ENCODE results near the gene SUMF1. TPM values are rescaled to one million over a fixed set of nuclear protein-coding genes. Genes with fewer than 3 reads are reported as not detected.

The SUMF1 gene
- total RNA-seq, 4 donors from 2014 or later: 28.7 to 49.0 (median 41.6) TPM

GRCh38 chr3:4505688-4506558 is 38.9 kb upstream of the SUMF1 start:
- WGBS: 75% methylated on average over 6 of the region's 6 CpGs
- no peak for DNase-seq (ENCODE audit: extremely low spot score)
- peaks cover 41 to 89% (median 71%) of the 10 kb centered on the region in 4 donors for H3K4me1 ChIP-seq
- no peak overlapping the region for H3K4me3 ChIP-seq
- H3K27ac ChIP-seq (replicated peaks in 1 of 4): peak overlapping the region; percentile 83 to 88 (median 88)
- intact Hi-C loops (cut with DNase I): loop anchor here (10.0 kb wide), 1 partner anchor 479 kb away; no protein-coding TSS in a partner anchor
- TF ChIP-seq CTCF (IDR thresholded peaks at IDR 0.05): no peak
- no peak for TF ChIP-seq POLR2A (IDR thresholded peaks at IDR 0.05; ENCODE audit: low read depth)
- TF ChIP-seq EP300 (IDR thresholded peaks at IDR 0.05): no peak
- no peak for TF ChIP-seq POLR2AphosphoS5 (IDR thresholded peaks at IDR 0.05)
- no peaks in the 10 kb centered on the region for H3K27me3 ChIP-seq
- H3K36me3 ChIP-seq: peaks cover 0 to 8% (median 7%) of the 10 kb centered on the region in 4 donors
- H3K9me3 ChIP-seq: no peaks in the 10 kb centered on the region

- no peak for DNase-seq (ENCODE audit: extremely low spot score)
- H3K4me1 ChIP-seq: peaks cover 41 to 80% (median 62%) of the 10 kb centered on the region in 4 donors
- WGBS: 15% methylated on average over 13 of the region's 14 CpGs
- peak overlapping the region; percentile 83 to 88 (median 88) for H3K27ac ChIP-seq (replicated peaks in 1 of 4)
- no peaks in the 10 kb centered on the region for H3K9me3 ChIP-seq
- H3K4me3 ChIP-seq: peak overlapping the region; percentile 33 to 41 (median 40)
- intact Hi-C loops (cut with DNase I): loop anchor here (10.0 kb wide), 1 partner anchor 480 kb away; no protein-coding TSS in a partner anchor
- TF ChIP-seq CTCF (IDR thresholded peaks at IDR 0.05) (no peak), POLR2AphosphoS5 (IDR thresholded peaks at IDR 0.05) (peak; percentile 5 to 35), EP300 (IDR thresholded peaks at IDR 0.05) (no peak), POLR2A (IDR thresholded peaks at IDR 0.05; ENCODE audit: low read depth) (no peak)
- no peaks in the 10 kb centered on the region for H3K27me3 ChIP-seq
- H3K36me3 ChIP-seq: peaks cover 4 to 18% (median 15%) of the 10 kb centered on the region in 4 donors
These were observed 37.5 kb upstream of the SUMF1 start for GRCh38 chr3:4504340-4505261.

GRCh38 chr3:4503050-4503449 is 36.0 kb upstream of the SUMF1 start:
- peaks cover 4 to 21% (median 16%) of the 10 kb centered on the region in 4 donors for H3K36me3 ChIP-seq
- peak overlapping the region; percentile 83 to 88 (median 88) for H3K27ac ChIP-seq (replicated peaks in 1 of 4)
- H3K4me1 ChIP-seq: peaks cover 41 to 77% (median 54%) of the 10 kb centered on the region in 4 donors
- 79% methylated on average over 5 of the region's 5 CpGs for WGBS
- no peaks in the 10 kb centered on the region for H3K9me3 ChIP-seq
- no peak for DNase-seq (ENCODE audit: extremely low spot score)
- TF ChIP-seq POLR2A (IDR thresholded peaks at IDR 0.05; ENCODE audit: low read depth) (no peak), EP300 (IDR thresholded peaks at IDR 0.05) (no peak), POLR2AphosphoS5 (IDR thresholded peaks at IDR 0.05) (no peak), CTCF (IDR thresholded peaks at IDR 0.05) (no peak)
- intact Hi-C loops (cut with DNase I): loop anchor here (10.0 kb wide), 1 partner anchor 482 kb away; no protein-coding TSS in a partner anchor
- no peaks in the 10 kb centered on the region for H3K27me3 ChIP-seq
- H3K4me3 ChIP-seq: no peak overlapping the region

- intact Hi-C loops (cut with DNase I): loop anchor here (10.0 kb wide), 1 partner anchor 483 kb away; no protein-coding TSS in a partner anchor
- H3K36me3 ChIP-seq: peaks cover 4 to 21% (median 16%) of the 10 kb centered on the region in 4 donors
- no peak for DNase-seq (ENCODE audit: extremely low spot score)
- no peak overlapping the region for H3K4me3 ChIP-seq
- 74% methylated on average over 9 of the region's 9 CpGs for WGBS
- no peaks in the 10 kb centered on the region for H3K9me3 ChIP-seq
- peak overlapping the region in 3 of 4 donors; percentile 5 to 88 (median 36) for H3K27ac ChIP-seq (replicated peaks in 1 of 4)
- H3K4me1 ChIP-seq: peaks cover 35 to 75% (median 51%) of the 10 kb centered on the region in 4 donors
- no peak for TF ChIP-seq POLR2AphosphoS5 (IDR thresholded peaks at IDR 0.05)
- TF ChIP-seq POLR2A (IDR thresholded peaks at IDR 0.05; ENCODE audit: low read depth): no peak
- no peaks in the 10 kb centered on the region for H3K27me3 ChIP-seq
These were observed 34.9 kb upstream of the SUMF1 start for GRCh38 chr3:4501927-4502326.

Measured in esophagus muscularis mucosa (tissue), 4 donors.